Nephron progenitor cell (in vitro differentiated cells): Measurements from ENCODE around the gene ERBB2.
A peak's percentile ranks its signal among the peaks of the same experiment; 100 is the strongest.

Experiments
- DNase-seq: peaks from one replicate; pipeline ENCODE4 v3.0.0; 2021
- H3K27ac Mint-ChIP-seq: 2 replicates; pipeline ENCODE4 v1.8.0; 2021; ENCODE audit warnings: mild to moderate bottlenecking, moderate library complexity, mixed read lengths
- H3K27me3 Mint-ChIP-seq: 2 replicates; pipeline ENCODE4 v1.8.0; 2021; ENCODE audit warnings: mild to moderate bottlenecking, low read depth, mixed read lengths; ENCODE audit not compliant: poor library complexity
- H3K36me3 Mint-ChIP-seq: 2 replicates; pipeline ENCODE4 v1.8.0; 2021; ENCODE audit warnings: low read depth, mixed read lengths
- H3K4me1 Mint-ChIP-seq: 2 replicates; pipeline ENCODE4 v1.8.0; 2021; ENCODE audit warnings: mixed read lengths
- H3K4me3 Mint-ChIP-seq: 2 replicates; pipeline ENCODE4 v1.8.0; 2021; ENCODE audit warnings: mild to moderate bottlenecking, moderate library complexity, mixed read lengths
- H3K9me3 Mint-ChIP-seq: 2 replicates; pipeline ENCODE4 v1.8.0; 2021; ENCODE audit warnings: mild to moderate bottlenecking, moderate library complexity, mixed read lengths
- TF ChIP-seq, protein P1 (sequence below): fragments of 200-600 bp; sonication (generic); IDR thresholded peaks from 2 replicates; pipeline ENCODE4 v1.5.0; 2021; ENCODE audit warnings: antibody characterized with exemption

The ERBB2 gene

DNA sequence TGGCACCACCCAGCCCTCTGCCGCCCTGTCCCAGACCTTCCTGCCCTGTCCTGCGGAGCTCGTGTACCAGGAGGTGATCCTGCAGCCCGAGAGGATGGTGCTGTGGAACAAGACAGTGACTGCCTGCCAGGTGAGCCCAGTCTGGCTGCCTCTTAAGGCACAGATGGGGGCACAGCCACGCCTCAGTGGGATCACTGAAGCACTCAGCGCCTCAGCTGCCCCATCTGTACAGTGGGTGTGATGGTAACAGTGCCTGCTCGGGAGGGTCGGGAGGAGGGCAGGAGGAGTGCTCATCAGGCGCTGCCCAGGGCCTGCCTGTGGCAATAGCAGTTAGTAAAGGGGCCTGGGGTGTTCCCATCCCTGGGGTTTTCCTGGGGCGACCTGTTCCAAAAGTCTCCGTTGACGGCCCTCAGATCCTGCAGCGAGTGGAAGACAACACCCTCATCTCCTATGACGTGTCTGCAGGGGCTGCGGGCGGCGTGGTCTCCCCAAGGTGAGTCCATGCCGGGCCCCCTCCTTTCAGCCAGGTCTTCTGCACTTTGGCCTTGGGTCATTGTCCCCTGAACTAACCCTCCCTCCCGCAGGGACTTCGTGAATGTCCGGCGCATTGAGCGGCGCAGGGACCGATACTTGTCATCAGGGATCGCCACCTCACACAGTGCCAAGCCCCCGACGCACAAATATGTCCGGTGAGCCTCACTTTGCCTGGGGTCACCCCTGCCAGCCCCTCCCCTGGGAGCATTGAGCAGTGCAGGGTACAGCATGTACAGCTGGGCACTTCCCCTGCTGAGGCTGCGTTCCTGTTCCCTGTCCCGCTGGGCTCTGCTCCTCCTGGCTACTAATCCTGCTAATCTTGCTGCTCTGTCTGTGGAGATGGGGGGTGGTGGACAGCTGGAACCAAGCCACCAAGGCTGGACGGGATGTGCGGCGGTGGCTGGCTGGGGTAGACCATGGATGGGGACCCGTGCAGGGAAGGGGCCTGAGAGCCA is 39.2 kb upstream of the ERBB2 start:
- TF ChIP-seq, protein P1, sequence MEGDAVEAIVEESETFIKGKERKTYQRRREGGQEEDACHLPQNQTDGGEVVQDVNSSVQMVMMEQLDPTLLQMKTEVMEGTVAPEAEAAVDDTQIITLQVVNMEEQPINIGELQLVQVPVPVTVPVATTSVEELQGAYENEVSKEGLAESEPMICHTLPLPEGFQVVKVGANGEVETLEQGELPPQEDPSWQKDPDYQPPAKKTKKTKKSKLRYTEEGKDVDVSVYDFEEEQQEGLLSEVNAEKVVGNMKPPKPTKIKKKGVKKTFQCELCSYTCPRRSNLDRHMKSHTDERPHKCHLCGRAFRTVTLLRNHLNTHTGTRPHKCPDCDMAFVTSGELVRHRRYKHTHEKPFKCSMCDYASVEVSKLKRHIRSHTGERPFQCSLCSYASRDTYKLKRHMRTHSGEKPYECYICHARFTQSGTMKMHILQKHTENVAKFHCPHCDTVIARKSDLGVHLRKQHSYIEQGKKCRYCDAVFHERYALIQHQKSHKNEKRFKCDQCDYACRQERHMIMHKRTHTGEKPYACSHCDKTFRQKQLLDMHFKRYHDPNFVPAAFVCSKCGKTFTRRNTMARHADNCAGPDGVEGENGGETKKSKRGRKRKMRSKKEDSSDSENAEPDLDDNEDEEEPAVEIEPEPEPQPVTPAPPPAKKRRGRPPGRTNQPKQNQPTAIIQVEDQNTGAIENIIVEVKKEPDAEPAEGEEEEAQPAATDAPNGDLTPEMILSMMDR = no peak
- H3K9me3 Mint-ChIP-seq = no peaks in the 10 kb centered on the region
- peaks cover under 1% of the 10 kb centered on the region for H3K36me3 Mint-ChIP-seq
- no peak overlapping the region for H3K27ac Mint-ChIP-seq
- H3K4me3 Mint-ChIP-seq = no peak overlapping the region
- DNase-seq = no peak
- peaks cover 2% of the 10 kb centered on the region for H3K27me3 Mint-ChIP-seq
- H3K4me1 Mint-ChIP-seq = peaks cover 15% of the 10 kb centered on the region

DNA sequence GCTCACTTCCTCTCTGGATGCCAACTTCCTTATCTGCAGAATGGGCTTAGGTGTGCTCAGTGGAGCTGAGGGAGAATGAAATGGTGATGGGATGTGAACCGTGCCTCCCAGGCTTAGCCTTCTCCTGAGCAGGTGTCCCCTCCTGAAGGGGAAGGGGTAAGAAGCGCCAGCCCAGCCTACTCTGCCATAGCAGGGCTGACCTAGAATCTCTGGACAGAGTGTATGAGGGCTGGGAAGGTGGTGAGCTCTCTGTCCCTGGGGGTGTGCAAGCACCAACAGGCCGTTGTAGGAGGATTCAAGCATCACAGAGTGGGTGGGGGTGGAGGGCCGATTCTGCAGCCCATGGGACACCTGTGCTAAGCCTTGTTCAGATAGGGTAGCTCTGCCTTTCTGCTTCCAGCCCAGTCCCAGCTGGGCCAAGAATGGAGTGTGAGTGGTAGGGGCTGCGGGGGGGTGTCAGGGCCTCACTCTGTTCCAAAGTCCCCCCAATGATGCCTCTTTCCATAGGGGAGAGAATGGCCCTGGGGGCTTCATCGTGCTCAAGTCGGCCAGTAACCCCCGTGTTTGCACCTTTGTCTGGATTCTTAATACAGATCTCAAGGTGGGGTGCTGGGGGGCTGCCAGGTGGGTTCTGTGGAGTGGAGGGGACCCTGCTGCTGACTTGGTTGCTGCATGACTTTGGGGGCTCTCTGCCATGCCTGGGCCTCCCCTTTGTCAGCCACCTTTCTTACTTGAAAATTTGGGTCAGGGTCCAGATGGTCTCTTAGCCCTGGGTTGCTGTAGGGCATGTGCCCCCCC is 37.9 kb upstream of the ERBB2 start:
- H3K36me3 Mint-ChIP-seq = no peaks in the 10 kb centered on the region
- DNase-seq = no peak
- TF ChIP-seq, protein P1 = no peak
- no peak overlapping the region for H3K27ac Mint-ChIP-seq
- no peak overlapping the region for H3K4me3 Mint-ChIP-seq
- peaks cover 14% of the 10 kb centered on the region for H3K27me3 Mint-ChIP-seq
- peaks cover 10% of the 10 kb centered on the region for H3K4me1 Mint-ChIP-seq
- H3K9me3 Mint-ChIP-seq = no peaks in the 10 kb centered on the region

DNA sequence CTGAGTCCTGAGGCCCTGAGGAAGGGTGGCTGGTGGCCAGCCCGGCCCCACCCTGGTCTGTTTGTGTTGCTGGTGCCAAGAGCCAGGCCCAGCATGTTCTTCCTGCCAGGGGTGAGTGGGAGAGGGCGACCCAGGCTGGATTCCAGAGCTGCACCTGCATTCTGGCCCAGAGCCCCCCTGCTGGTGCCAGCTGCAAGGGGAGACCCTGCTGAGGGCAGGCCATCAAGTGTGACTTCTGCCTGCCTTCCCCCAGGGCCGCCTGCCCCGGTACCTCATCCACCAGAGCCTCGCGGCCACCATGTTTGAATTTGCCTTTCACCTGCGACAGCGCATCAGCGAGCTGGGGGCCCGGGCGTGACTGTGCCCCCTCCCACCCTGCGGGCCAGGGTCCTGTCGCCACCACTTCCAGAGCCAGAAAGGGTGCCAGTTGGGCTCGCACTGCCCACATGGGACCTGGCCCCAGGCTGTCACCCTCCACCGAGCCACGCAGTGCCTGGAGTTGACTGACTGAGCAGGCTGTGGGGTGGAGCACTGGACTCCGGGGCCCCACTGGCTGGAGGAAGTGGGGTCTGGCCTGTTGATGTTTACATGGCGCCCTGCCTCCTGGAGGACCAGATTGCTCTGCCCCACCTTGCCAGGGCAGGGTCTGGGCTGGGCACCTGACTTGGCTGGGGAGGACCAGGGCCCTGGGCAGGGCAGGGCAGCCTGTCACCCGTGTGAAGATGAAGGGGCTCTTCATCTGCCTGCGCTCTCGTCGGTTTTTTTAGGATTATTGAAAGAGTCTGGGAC is 37.1 kb upstream of the ERBB2 start:
- no peak overlapping the region for H3K4me3 Mint-ChIP-seq
- TF ChIP-seq, protein P1 = no peak
- H3K27me3 Mint-ChIP-seq = peaks cover 22% of the 10 kb centered on the region
- no peaks in the 10 kb centered on the region for H3K9me3 Mint-ChIP-seq
- no peak overlapping the region for H3K27ac Mint-ChIP-seq
- peaks cover 9% of the 10 kb centered on the region for H3K4me1 Mint-ChIP-seq
- DNase-seq = no peak
- H3K36me3 Mint-ChIP-seq = no peaks in the 10 kb centered on the region

DNA sequence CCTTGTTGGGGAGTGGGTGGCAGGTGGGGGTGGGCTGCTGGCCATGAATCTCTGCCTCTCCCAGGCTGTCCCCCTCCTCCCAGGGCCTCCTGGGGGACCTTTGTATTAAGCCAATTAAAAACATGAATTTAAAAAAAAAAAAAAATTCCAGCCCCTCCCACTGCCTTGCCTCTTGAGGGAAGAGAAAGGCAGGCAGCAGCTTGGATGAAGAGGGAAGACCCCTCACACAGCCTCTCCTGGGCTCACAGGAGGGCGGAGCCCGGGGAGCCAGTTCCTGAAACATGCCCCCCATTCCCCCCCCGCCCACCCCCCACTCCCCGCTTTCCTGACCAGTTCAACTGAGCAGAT is 36.5 kb upstream of the ERBB2 start:
- Mint-ChIP-seq H3K9me3 (no peaks in the 10 kb centered on the region), H3K4me1 (peaks cover 10% of the 10 kb centered on the region), H3K36me3 (no peaks in the 10 kb centered on the region), H3K4me3 (no peak overlapping the region), H3K27ac (no peak overlapping the region), H3K27me3 (peaks cover 27% of the 10 kb centered on the region)
- TF ChIP-seq, protein P1 = no peak
- DNase-seq = no peak

DNA sequence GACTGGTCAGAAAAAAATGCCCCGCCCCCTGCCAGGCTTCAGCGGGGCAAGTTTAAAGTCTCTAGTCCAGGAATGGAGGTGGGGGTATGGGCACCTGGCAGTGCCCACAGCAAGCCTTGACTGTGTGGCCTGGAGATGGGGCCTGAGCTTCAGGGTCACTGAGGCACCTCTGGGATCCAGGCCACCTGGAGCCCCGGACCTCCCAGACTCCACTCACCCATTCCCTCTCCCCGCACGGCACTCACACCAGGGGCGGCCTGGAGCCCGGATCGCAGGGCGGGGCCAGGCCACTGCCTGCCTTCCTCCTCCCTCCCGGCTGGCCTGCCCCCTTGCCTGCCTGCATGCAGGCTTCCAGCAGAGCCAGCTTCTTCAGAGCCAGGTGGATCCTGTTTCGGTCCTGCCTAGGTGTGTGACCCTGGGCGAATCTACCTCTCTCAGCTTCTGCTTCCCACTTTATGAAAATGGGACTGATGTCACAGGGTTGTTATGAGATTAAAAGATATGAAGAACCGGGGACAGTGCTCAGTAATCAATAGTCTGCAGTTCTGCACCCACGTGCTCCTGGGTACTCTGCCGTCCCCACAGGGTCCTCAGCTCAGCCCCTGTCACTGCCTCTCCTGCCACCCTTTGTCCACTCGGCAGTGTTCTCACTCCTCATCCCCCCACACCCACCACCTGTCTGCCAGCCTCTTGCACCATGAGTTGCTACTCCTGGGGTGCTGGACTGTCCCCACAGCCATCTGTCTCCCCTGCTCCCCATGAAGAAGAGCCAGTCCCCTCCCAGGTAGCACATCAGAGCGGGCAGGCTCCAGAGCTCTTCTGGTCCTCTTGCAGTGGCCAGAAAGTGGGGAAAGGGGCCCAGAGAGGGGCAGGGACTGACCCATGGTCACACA is 35.9 kb upstream of the ERBB2 start:
- Mint-ChIP-seq H3K36me3 (no peaks in the 10 kb centered on the region), H3K27me3 (peaks cover 33% of the 10 kb centered on the region), H3K27ac (no peak overlapping the region), H3K9me3 (no peaks in the 10 kb centered on the region), H3K4me3 (no peak overlapping the region), H3K4me1 (peaks cover 16% of the 10 kb centered on the region)
- DNase-seq = peak; percentile 40
- TF ChIP-seq, protein P1 = no peak
